Inflammatory macrophage treated with lipopolysaccharide for 4 hours (primary cell): ENCODE results near the gene RUNX2.

Source experiments
- DNase-seq: peaks from one replicate; pipeline ENCODE4 v3.0.0-alpha.2; 2020

Gene RUNX2

GRCh38 chr6:45563041-45563440 lies 234.9 kb downstream of the RUNX2 start:
- DNase-seq, result no peak

GRCh38 chr6:45563844-45564243 lies 235.7 kb downstream of the RUNX2 start:
- no peak for DNase-seq

- DNase-seq, result no peak
Observed at GRCh38 chr6:45566882-45567281, 238.8 kb downstream of the RUNX2 start.

DNA sequence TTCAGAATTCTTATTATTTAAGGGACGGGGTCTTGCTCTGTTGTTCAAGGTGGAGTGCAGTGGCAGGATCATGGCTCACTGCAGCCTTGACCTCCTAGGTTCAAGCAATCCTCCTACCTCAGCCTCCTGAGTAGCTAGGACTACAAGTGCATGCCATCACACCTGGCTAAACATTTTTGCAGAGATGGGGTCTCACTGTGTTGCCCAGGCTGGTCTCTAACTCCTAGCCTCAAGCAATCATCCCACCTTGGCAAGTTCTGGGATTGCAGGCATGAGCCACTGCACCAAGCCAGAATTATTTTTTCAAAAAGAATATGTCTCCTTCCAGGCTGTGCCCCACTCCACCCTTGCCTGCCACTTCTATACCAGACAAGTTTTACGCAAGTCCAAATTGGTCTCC lies 239.7 kb downstream of the RUNX2 start:
- DNase-seq, result no peak

- no peak for DNase-seq
Observed at GRCh38 chr6:45568626-45569025, 240.5 kb downstream of the RUNX2 start.

DNA sequence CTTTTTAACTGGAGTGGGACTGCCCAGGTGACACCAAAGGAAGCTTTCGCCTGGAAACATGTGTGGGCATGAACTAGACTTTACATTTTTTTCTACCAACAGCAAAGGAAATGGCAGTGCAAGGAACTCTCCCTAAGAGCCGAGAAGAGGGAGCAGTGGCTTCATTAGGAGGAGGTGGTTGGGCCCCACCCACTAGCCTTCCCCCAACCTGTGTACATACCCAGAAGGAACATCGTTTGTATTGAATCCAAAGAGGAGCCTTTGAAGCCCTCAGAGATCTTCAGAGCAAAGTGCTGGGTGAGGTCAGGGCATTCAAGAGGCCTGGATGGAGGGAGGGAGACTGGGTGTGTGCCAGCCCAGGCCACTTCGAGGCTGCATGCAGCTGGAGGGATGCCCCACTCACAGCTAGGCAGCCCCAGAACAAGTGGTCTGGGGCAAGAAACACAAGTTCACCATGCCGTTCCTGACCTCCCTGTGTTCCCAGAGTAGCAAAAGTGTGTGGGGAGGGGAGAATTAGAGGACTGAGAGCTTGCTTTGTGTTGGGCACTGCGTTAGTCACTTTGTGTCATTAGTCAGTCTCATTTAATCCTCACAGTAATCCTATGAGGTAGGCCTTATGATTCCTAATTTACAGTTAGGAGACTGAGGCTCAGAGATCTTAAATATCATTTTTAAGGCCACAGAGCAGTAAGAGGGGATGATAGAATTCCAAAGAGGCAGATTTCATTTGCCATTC lies 241.2 kb downstream of the RUNX2 start:
- no peak for DNase-seq

DNA sequence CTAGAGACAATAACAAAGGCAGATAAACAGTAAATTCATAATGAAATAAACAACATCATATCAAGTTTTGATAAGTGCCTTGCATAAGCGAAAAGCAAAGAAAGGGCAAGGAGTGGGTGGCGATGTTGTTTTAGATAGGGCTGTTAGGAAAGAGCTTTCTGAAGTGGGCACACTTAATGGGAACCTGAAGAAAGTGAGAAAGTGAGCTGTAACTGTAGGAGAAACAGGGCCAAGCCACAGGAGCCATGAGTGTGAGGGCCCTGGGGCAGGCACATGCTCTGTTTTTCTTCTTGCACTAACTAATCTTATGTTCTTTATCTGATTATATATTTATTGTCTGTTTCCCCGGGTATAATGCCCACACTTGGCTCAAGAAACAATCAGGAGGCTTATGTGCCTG lies 243.0 kb downstream of the RUNX2 start:
- DNase-seq, result no peak

- no peak for DNase-seq
Observed at GRCh38 chr6:45572833-45573232, 244.7 kb downstream of the RUNX2 start.

GRCh38 chr6:45574014-45574461 lies 245.9 kb downstream of the RUNX2 start:
- DNase-seq, result peak; percentile 48

GRCh38 chr6:45574885-45575284 lies 246.8 kb downstream of the RUNX2 start:
- DNase-seq, result no peak

DNA sequence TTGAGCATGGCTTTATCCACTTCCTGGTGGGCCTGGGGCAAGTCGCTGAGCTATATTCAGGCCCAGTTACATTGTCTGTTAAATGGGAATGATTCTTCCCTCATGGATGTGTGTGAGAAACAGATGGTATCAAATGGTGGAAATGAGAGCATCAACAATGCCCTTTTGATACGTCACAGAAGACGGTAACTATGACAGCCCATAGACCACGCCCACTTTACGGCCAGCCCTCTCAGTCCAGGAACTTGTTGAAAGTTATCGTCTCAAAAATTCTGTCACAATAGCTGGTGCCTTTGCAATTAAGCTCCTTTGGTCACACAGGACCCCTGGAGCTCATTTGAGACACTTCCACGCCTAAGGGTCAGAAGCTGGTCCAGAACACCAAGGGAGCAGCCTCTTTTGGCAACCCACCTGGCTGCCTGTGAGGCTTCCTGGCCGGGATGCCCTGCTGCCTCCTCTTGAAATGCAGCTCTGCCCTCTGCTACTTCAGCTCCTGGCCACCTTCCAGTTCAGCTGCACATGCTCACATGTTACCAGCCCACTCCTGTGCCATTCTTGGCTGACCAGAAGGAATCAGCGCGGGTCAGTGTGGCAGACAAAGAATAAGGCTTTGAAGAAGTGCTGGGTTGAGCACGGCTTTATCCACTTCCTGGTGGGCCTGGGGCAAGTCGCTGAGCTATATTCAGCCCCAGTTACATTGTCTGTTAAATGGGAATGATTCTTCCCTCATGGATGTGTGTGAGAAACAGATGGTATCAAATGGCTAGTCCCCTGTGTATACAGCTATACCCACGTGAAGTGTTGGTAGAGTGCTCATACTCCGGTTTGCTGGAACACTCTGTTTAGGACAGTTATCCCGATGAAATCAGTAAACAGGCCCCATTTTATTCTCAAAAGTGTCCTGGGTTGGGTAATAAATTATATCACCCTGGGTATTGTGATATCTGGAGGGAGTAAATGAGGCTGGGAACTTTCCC lies 248.8 kb downstream of the RUNX2 start:
- DNase-seq, result no peak

DNA sequence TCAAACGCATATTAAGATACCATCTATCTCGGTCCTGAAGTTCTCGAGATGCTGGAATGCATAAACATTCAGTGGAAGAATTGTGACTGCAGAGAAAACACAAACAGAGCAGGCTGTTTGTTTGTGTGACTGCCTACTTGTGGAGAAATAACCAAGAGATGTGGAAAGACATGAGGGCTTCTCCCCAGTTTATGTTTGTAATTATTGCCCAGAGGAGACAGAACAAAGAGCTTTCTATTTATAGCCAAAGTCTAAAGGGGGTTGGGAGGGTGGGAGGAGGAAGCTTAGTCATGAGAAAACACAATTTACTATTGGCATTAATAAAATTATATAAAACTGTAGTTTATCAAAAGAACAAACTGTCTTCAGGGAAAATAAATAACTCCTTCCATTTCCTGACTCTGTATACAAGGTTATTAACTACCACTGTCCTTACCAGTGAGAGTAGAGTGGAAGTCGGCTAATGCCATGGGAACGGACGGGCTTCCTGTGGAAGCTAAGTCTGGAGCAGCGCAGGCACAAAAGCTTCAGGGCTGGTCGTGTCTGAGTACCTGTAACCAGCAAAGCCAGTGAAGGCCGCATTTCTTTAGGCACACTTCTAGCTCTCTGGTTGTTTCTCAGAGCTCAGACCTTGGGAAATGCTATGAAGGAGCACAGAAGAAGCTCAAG lies 249.8 kb downstream of the RUNX2 start:
- DNase-seq, result no peak

DNA sequence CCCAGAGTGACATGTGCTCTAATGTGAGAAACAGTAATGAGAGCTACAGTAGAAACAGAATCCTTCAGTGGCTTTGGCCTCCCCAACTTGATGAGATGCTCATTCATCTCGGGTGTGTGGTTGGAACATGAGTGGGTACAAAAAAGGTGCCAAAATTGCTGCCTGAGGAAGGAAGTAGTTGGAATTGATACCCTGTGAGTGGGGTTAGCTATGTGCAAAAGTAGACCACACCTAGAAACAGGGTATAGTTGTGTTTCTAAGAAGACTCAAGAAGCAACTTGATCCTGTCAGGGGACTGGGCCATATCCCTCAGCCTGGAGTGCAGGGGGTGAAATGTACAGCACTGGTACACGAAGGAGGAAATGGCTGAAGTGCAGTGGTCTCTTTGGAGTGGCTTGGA lies 256.0 kb downstream of the RUNX2 start:
- no peak for DNase-seq

GRCh38 chr6:45586216-45587171 lies 258.4 kb downstream of the RUNX2 start:
- no peak for DNase-seq

- DNase-seq, result no peak
Observed at GRCh38 chr6:45587229-45588060, 259.3 kb downstream of the RUNX2 start.

- no peak for DNase-seq
Observed at GRCh38 chr6:45589367-45589766, 261.2 kb downstream of the RUNX2 start.

- peak; percentile 80 for DNase-seq
Observed at GRCh38 chr6:45590226-45590625, 262.1 kb downstream of the RUNX2 start.

- DNase-seq, result no peak
Observed at GRCh38 chr6:45590696-45591184, 262.6 kb downstream of the RUNX2 start.

DNA sequence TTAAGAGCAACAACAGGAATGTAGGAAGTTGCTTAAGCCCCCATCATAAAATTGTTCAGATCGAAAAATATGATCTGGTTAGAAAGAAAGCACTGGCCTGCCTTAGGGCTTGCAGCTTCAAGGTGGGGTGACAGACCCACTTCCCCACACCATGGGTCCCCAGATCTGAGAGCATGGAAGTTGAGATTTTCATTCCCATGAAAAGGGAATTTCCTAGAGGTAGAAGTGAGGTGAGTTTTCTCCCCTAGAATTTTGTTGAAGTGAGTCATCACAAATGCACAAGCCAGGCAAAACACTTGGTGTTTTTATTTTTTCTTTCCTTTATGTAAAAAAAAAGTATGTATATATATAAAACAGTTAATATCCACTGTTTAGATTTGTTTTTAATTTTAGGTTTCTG lies 263.2 kb downstream of the RUNX2 start:
- DNase-seq, result no peak

DNA sequence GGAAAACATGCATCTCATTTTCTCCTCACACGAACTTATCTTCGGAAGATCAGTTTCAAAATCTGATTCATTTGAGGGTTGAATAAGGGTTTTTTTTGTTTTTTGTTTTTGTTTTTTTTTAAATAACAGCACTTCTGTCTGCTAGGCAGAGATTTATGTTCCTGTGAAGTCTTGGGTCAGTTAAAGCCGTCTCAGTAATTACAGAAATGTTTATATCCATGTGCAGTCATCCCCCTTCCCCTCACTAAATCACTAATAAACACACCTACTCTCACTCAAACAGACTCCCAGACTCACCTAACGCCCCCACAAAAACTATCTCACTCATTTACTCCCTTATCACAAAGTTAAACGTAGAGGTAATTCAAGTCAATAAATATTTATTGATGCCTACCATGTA lies 263.8 kb downstream of the RUNX2 start:
- DNase-seq, result no peak

- no peak for DNase-seq
Observed at GRCh38 chr6:45592991-45593390, 264.9 kb downstream of the RUNX2 start.
